K562 (cell line): ENCODE results near the gene RERE.
"Not testable (repeated sequence)": the region's sequence is repeated elsewhere in the genome, so short reads cannot be mapped to it uniquely, and the experiment has no call there.

Source experiments
- CEBPZ ChIP-seq: fragments of 150-350 bp; IDR thresholded peaks from 2 replicates; pipeline ENCODE4 v1.6.1; 2014; ENCODE audit warnings: low read depth, mild to moderate bottlenecking, low read length, borderline replicate concordance
- CHD4 ChIP-seq: fragments of 200-600 bp; sonication (generic); IDR thresholded peaks from 3 replicates; pipeline ENCODE4 v1.6.1; 2012; ENCODE audit warnings: low read depth, mild to moderate bottlenecking, mixed read lengths, low read length, inconsistent platforms; ENCODE audit not compliant: insufficient read depth, insufficient replicate concordance, poor library complexity, severe bottlenecking
- NCOR1 ChIP-seq: fragments of 450-650 bp; IDR thresholded peaks from 2 replicates; pipeline ENCODE4 v1.6.1; 2016; ENCODE audit warnings: mild to moderate bottlenecking, moderate library complexity
- NFXL1 ChIP-seq: fragments of 450-650 bp; formaldehyde crosslinking; IDR thresholded peaks from 2 replicates; pipeline ENCODE4 v1.4.0; 2021; ENCODE audit warnings: mild to moderate bottlenecking
- POLR2A ChIP-seq: fragments of 450-650 bp; conservative IDR thresholded peaks from 2 replicates; pipeline ENCODE4 v1.6.1; 2016
- RBM14 ChIP-seq: fragments of 200-400 bp; formaldehyde crosslinking; IDR thresholded peaks from 2 replicates; pipeline ENCODE4 v1.6.1; 2018; ENCODE audit warnings: low read depth, mild to moderate bottlenecking, low read length, moderate library complexity, borderline replicate concordance; ENCODE audit not compliant: insufficient read depth
- REST ChIP-seq, 2 experiments: fragments of 450-650 bp; formaldehyde crosslinking in 1 of 2; IDR thresholded peaks; 2 replicates each; pipeline versions ENCODE4 v1.4.0 to v1.6.1; 2014 to 2020; ENCODE audit warnings: mild to moderate bottlenecking in 2 of 2, borderline replicate concordance in 1 of 2, low read depth in 1 of 2
- SIN3A ChIP-seq, 2 experiments: fragments of 150-350 bp in 1 of 2; IDR thresholded peaks; 2 replicates each; pipeline ENCODE4 v1.6.1; 2011 to 2016; ENCODE audit warnings: borderline replicate concordance in 2 of 2, low read depth in 2 of 2, low read length in 2 of 2, mild to moderate bottlenecking in 2 of 2, moderate library complexity in 2 of 2; ENCODE audit not compliant: control insufficient read depth in 1 of 2
- SMAD1 ChIP-seq: fragments of 150-350 bp; IDR thresholded peaks from 2 replicates; pipeline ENCODE4 v1.6.1; 2014; ENCODE audit warnings: low read length, low read depth; ENCODE audit not compliant: partially characterized antibody
- YY1 ChIP-seq, 3 experiments: IDR thresholded peaks; 2 replicates each; pipeline ENCODE4 v1.6.1; 2011; ENCODE audit warnings: low read length in 2 of 3, mild to moderate bottlenecking in 2 of 3, moderate library complexity in 2 of 3, borderline replicate concordance in 1 of 3, control low read depth in 1 of 3, low read depth in 1 of 3; ENCODE audit not compliant: insufficient read depth in 3 of 3, insufficient replicate concordance in 2 of 3, control insufficient read depth in 1 of 3, insufficient read length in 1 of 3; ENCODE audit errors: extremely low read depth in 1 of 3
- ZBED1 ChIP-seq: IDR thresholded peaks from 2 replicates; pipeline ENCODE4 v1.6.1; 2014
- ZBTB7A ChIP-seq: IDR thresholded peaks from 2 replicates; pipeline ENCODE4 v1.6.1; 2011; ENCODE audit warnings: low read depth, mild to moderate bottlenecking, low read length, moderate library complexity, borderline replicate concordance; ENCODE audit not compliant: control insufficient read depth
- ZC3H11A ChIP-seq: IDR thresholded peaks from 2 replicates; pipeline ENCODE4 v1.6.1; 2012; ENCODE audit warnings: low read depth, low read length, improper control_type of control experiment
- ZNF785 ChIP-seq: fragments of 250-450 bp; sonication (Bioruptor Pico); IDR thresholded peaks from 2 replicates; pipeline ENCODE4 v1.4.0; 2020; ENCODE audit warnings: mild to moderate bottlenecking

- TF ChIP-seq SMAD1; ZBED1; POLR2A; CEBPZ; REST (IDR thresholded peaks at IDR 0.05; ENCODE audit: borderline replicate concordance); REST (CRISPR knock-in tag; IDR thresholded peaks at IDR 0.05; ENCODE audit: low read depth); ZNF785 (CRISPR knock-in tag); RBM14; YY1 (IDR thresholded peaks at IDR 0.05; ENCODE audit: borderline replicate concordance in 1 of 3, control insufficient read depth in 1 of 3, extremely low read depth in 1 of 3, insufficient read depth in 3 of 3, insufficient read length in 1 of 3, insufficient replicate concordance in 2 of 3, low read depth in 1 of 3, low read length in 2 of 3); NCOR1; NFXL1 (CRISPR knock-in tag); CHD4; ZC3H11A; ZBTB7A; SIN3A (IDR thresholded peaks at IDR 0.05; ENCODE audit: borderline replicate concordance in 2 of 2, control insufficient read depth in 1 of 2, low read depth in 2 of 2, low read length in 2 of 2): not testable (repeated sequence)
Observed at GRCh38 chr1:8786204-8786603, 31.2 kb downstream of the RERE start.
